Measurements from ENCODE around the gene UNC79.
A peak's percentile ranks its signal among the peaks of the same experiment; 100 is the strongest.
"Not testable (repeated sequence)": the region's sequence is repeated elsewhere in the genome, so short reads cannot be mapped to it uniquely, and the experiment has no call there.

UNC79 gene

GRCh38 chr14:93430315-93431035 lies at the start of gene UNC79:
UNC79 (plus strand) TSS chr14:93430939; CDS start chr14:93431030, 91 bp downstream.
- peak; percentile 20 for DNase-seq (ENCODE audit: low spot score)

- no peak for DNase-seq (ENCODE audit: low spot score)
Observed at GRCh38 chr14:93381644-93382043, 49.1 kb upstream of the UNC79 start.

- DNase-seq (ENCODE audit: low spot score): not testable (repeated sequence)
Observed at GRCh38 chr14:93384256-93384655, 46.5 kb upstream of the UNC79 start.

GRCh38 chr14:93395231-93395630 lies 35.5 kb upstream of the UNC79 start:
- no peak for DNase-seq (ENCODE audit: low spot score)

DNA sequence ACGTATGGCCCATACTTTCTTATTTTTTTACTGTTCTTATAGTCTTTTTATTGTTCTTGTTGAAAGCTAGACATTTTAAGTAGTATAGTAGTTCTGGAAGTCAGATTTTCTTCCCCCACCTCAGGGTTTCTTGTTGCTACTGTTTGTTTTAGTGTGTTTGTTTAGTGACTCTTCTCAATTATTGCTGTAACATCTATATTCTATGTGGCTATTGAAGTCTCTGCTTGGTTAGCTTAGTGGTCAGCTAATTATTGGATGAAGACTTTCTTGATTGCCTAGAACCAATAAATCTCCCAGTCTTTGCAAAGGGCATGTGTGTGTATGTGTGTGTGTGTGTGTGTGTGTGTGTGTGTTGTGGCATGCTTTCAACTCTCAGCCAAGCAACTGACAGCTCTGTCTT lies 34.3 kb upstream of the UNC79 start:
- DNase-seq (ENCODE audit: low spot score): no peak

DNA sequence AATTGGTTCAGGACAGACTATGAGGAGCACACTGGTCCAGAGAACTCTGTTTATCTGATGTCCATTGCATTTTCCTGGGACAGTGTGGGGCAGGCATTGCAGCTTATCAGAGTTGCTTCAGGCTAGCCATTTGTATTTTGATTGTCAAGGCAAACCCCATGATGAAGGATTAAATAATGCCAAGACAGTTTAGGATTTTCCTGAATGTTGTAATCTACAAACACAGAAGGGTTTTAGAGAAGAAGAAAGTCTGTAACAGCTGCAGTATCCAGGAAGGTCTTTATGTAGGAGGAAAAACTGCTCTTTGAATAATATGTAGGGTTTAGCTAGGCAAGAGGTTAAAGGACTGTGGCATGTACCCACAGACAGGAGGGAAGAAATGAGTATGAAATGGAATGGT lies 32.2 kb upstream of the UNC79 start:
- DNase-seq (ENCODE audit: low spot score): no peak

DNA sequence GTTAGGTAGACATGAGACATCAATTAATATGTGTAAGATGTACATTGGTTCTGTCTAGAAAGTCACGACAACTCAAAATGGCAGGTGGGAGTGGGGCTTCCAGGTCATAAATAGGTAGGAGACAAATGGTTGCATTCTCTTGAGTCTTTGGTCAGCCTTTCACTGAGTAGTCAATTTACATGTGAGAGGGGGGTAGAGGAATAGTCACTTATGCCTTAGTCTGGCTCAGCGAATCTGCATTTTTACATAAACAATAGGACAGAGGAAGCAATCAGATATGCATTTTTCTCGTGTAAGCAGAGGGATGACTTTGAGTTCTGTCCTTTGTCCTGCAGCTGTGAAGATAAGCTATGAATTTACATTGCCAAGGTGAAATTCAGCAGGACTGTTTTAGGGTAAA lies 27.8 kb upstream of the UNC79 start:
- DNase-seq (ENCODE audit: low spot score): no peak

DNA sequence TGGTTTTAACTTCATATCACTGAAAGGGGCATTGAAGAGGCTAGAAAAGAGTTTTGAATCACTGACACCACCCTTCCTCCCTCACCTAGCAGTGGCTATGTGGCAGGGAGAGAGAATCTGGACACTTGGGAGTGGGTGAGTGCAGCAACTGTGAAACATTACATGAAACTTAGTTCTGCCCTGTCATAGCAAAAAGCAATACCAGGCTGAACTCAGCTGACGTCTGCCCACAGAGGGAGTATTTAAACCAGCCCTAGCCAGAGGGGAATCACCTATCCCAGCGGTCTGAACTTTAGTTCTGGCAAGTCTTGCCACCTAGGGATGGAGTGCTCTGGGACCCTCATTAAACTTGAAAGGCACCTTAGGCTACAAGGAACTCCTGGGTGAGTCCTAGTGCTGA lies 20.7 kb upstream of the UNC79 start:
- DNase-seq (ENCODE audit: low spot score): no peak

DNA sequence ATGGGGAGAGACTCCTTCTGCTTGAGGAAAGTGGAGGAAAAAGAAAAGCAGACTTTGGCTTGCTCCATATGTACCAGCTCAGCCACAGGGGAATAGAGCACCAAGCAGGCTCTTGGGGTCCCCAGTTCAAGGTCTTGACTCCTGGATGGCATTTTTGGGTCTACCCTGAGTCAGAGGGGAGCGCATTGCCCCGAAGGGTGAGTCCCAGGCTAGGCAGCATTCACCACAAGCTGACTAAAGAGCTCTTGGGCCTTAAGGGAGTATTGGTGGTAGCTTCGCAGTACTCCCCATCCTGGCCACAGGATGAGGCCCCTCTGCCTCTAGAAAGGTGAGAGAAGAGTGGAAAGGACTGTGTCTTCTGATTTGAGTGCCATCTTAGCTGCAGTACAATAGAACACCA lies 19.8 kb upstream of the UNC79 start:
- DNase-seq (ENCODE audit: low spot score): no peak

GRCh38 chr14:93425136-93425535 lies 5.6 kb upstream of the UNC79 start:
- not testable (repeated sequence) for DNase-seq (ENCODE audit: low spot score)

DNA sequence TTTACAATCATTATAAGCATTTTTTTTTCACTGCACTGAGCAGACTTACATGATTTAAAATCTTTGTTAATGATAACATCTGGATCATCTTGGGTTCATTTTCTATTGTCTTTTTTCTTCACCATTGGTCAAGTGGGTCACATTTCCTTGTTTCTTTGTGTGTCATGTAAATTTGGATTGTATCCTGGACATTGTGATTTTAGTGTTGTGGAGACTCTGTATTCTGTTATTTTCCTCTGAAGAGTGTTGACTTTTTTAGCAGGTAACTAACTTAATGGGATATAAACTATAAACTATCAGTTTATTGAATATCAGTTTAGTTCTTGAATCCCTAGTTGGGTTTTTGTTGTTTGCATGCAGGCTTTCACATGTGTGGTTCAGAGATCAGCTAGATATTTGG lies 4.0 kb upstream of the UNC79 start:
- no peak for DNase-seq (ENCODE audit: low spot score)

DNA sequence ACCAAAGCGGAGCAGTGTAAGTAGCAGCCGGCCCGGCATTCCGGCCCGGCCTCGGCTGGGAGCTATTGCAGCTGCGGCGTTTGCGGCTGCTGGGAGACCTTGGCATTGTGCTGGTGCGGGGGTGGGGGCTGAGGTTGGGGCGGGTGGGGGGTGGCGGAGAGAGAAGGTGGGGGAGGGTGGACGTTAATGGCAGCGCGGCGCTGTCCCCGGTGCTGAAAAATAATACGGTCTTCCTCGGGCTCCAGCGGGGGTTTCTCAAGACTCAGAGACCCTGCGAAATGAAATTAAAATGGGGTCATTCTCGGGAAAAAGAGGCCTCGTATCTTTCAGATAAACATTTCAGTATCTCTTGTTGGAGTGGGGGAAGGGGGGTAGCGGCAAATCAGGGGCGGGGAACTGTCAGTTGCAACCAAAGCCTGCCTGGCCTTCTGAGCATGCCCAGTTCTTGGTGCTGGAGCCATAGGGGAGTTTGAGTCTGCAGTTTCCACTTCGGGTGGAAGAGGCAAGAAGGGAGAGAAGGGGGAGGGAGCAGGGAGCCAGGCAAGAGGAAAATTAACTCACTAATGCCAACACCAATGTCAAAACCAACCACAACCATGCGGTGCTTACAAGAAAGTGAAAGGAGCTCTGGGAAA lies 414 bp downstream of the UNC79 start:
- peak; percentile 35 for DNase-seq (ENCODE audit: low spot score)

DNA sequence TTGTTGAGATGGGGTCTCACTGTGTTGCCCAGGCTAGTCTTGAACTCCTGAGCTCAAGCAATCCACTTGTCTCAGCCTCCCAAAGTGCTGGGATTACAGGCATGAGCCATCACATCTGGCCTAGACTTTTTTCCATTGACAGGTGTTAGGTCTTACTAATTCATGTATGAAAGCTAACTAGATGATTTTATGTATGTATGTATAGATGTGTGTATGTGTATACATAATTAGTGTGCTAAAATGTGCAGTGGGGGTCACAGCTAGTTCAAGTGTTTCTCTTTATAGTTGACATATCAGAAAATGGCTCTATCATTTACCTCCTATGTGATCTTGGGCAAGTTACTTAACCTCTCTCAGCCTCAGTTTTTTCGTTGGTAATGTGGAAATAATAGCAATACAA lies 23.5 kb downstream of the UNC79 start:
- DNase-seq (ENCODE audit: low spot score): no peak

DNA sequence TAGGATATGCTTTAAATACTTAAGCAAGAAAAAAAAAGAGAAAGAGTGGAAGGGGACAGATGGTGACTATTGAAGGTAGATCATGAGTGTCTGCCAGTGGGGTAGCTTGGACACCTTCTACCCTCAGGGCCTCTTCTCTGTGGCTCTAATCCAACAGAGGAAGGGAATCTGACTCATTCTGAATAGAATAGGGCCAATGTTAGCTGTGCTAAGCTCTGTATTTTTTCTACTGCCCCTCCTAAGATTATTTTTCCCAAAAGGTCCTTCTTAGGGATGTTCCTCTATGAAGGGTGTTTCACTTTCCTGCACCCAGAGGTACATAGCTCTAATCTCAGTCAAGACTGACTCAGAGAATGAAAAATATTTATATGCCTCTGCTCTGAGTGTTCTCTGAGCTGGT lies 25.6 kb downstream of the UNC79 start:
- DNase-seq (ENCODE audit: low spot score): no peak

DNA sequence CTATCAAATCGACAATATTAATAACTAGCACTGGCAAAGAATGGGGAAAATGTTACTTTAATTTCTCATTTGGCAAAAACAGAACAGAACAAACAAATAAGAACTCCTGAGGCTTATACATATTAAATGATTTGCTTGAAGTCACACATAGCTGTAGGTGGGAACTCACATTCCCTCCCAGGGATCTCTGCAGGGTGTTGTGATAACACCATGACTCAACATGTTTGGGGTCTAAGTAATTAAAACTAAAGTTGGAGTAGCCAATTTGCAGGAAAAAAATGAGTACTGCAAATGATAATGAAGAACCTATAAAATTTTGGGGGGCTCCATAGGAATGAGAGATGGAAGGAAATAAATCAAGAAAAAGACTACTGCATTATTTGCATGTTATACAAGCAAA lies 27.5 kb downstream of the UNC79 start:
- no peak for DNase-seq (ENCODE audit: low spot score)

DNA sequence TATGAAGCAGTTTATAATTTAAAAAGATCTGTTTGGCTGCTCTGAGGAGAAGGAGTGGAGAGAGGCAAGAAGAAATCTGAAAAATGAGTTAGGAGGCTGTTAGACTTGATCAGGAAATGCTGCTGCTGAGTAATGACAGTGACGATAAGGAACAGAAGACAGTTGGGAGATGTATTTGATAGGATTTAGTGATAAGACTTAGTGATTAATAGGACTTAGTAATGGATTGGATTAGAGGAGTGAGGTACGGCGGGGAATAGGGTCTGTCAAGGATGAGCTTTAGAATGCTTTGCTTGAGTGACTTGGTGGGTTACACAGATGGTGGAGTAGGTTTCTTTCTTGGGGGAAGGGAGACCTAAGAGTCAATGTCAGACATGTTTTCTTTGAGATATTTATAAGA lies 31.7 kb downstream of the UNC79 start:
- DNase-seq (ENCODE audit: low spot score): no peak

- DNase-seq (ENCODE audit: low spot score): no peak
Observed at GRCh38 chr14:93464271-93464670, 33.5 kb downstream of the UNC79 start.

GRCh38 chr14:93475471-93475870 lies 44.7 kb downstream of the UNC79 start:
- DNase-seq (ENCODE audit: low spot score): no peak

DNA sequence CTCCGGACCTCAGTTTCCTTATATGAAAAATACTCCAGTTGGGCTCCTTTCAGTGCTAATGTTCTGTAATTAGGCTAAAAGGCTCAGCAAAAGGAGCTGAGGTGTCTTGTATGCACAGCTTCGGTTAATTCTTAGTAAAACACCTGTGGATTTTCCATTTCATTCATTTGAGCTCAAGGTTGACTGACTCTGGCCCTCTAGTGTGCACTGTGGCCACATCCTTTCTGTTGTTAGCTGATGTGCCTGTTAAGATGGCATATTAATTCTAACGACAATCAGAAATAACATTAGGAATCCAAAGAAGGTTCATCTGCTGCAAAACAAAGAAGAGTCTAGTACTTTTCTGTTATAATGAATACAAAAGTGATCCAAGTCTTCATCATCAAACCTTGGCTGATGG lies 45.6 kb downstream of the UNC79 start:
- DNase-seq (ENCODE audit: low spot score): no peak

GRCh38 chr14:93479074-93479473 lies 48.3 kb downstream of the UNC79 start:
- DNase-seq (ENCODE audit: low spot score): not testable (repeated sequence)

DNA sequence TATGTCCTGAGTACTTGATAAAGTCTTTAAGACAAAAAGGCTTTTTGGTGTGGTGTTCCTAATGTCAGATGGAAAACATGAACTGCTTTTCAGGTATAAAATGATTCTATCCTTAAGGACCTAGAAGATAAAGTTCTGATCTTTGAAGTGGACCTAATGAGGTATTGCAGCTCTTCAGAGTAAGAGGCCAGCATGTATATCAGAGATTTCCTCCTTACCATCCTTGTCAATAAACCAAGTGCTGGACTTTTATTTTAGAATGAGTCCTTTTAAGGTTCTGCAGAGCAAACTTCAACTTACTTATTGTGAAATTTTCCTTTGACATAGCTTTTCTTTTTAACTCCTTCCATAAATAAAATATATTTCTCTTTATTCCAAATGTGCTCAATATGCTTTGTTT lies 50.1 kb downstream of the UNC79 start:
- no peak for DNase-seq (ENCODE audit: low spot score)

GRCh38 chr14:93481758-93482157 lies 51.0 kb downstream of the UNC79 start:
- no peak for DNase-seq (ENCODE audit: low spot score)

DNA sequence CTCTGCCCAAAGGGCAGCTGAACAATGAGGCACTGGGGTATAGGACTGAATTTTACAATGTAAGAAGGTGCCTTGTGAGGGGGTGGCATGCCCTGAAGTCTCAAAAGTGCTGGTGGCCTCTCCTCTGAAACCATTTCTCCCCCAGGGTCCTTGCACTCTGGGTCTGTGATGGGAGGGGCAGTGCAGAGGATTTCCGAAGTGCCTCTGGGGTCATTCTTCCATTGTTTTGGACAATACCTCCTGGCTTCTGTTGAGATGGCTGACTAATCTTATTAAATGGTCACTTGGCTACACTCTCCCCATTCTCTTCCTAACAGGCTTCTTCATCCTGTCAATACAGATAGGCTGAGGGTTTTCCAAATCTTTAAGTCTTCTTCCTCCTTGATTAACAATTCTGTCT lies 59.3 kb downstream of the UNC79 start:
- DNase-seq (ENCODE audit: low spot score): no peak

GRCh38 chr14:93493054-93493453 lies 62.3 kb downstream of the UNC79 start:
- no peak for DNase-seq (ENCODE audit: low spot score)

Measured in GM03348 (cell line).